ENCODE measurements around the gene PDE4D.

The PDE4D gene

DNA sequence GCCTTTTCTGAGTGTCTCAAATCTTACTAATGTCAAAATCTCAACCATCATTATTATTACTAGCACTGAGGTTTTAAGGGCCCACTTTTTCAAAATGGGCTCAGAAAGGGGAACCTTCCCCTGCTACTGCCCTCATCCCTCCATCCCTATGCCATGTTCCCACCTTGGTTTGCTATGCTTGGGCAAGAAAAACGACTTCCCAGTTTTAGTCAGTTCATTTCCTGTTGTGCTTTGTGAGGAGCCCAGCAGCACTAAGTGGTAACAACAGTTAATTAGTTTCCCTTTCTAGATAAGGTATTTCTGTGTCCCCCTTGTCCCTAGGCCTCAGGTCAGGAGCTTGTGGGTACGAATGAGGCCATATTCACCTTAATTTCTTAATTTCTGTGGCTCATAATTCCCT is 715.5 kb downstream of the PDE4D start:
- DNase-seq (ENCODE audit: low read depth), result no peak

DNA sequence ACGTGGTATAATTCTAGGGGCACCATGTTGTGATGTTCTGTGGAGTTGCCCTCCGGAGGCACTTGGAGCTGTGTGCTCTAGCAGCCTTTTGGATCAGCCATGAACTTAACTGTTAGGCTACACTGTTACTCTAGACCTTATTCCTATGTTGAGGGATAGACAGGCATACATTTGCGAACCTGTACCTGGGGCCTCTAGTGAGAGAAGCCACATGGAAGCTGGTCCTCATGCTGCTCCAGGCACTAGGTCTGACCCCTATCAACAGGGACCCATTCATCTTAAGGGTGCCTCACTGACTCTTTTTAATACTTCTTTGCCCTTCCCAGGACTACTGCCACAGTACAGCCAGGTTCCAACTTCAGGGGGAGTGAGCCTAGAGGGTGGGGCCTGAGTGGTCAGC is 715.9 kb downstream of the PDE4D start:
- DNase-seq (ENCODE audit: low read depth), result no peak

DNA sequence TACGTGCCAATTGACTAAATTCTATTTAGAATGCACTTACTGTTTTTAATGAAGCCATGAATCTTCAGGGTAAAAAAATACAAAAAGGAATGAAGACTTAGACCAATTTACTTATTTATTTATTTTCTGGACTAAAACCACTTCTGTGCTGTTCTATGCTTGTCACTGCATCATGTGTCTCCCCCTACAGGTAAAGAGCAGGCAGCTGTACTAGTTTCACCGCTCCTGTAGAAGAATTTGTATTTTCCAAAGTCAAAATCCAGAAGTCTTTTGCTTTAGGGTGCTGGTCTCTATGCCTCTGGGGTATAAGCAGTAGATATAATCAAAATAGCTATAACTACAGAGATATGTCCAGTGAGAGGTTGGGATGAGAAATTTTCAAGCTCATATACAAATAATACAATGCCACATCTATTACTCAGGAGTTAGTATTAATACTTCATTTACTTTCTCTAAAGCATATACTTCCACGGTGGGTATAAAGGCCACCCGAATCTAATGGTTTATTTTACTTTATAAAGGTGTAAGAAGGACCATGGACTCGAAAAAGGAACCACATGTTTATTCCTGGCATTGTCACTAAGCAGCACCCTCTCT is 719.2 kb downstream of the PDE4D start:
- DNase-seq (ENCODE audit: low read depth), result no peak

DNA sequence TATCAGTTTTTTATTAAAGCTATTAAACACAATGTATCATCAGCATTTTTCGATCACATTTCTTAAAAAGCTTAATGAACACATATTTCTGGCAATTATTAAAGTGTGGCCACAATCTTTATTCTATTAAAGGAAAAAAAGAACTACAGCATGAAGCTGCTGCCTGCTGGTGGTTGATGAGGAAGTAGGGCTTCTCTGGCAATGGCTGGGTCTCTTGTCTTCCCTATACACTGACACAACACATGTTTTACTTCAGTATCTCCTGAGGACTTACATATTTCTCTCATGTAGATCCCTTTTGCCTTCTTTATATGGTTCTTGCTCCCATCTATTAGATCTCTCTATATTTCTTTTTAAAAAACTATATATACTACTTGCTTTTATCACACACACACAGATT is 719.9 kb downstream of the PDE4D start:
- no peak for DNase-seq (ENCODE audit: low read depth)

DNA sequence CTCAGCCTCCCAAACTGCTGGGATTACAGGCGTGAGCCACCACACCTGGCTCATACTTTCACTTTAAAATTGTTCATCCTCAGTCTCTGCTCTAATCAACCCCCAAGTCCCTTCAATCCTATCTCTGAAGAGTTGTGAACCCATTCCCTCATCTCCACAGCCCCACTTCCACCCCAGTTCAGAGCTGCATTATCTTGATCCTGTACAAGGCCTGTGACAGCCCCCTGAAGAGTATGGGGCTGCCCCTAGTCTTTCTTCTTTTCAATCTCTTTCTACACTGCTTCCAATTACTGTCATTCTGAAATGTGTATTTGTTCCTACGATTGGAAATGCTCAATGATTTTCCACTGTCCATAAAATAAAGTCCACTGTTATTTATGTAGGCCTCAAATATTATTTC is 722.4 kb downstream of the PDE4D start:
- DNase-seq (ENCODE audit: low read depth), result no peak

DNA sequence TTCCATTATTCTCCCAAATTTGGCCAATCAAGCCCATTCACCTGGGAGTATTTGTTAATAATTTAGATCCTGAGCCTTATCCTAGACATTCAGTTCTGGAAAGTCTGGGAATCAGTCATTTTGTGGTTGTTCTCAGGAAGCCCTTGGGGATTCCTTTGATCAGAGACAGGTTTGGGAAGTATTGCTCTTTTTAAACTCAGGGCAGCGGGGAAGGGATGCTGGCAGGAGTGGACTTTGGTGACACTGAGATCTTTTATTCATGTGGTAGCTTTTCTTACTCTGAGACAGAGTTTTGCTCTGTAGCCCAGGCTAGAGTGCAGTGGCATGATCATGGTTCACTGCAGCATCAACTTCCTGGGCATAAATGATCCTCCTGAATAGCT is 723.8 kb downstream of the PDE4D start:
- no peak for DNase-seq (ENCODE audit: low read depth)

DNA sequence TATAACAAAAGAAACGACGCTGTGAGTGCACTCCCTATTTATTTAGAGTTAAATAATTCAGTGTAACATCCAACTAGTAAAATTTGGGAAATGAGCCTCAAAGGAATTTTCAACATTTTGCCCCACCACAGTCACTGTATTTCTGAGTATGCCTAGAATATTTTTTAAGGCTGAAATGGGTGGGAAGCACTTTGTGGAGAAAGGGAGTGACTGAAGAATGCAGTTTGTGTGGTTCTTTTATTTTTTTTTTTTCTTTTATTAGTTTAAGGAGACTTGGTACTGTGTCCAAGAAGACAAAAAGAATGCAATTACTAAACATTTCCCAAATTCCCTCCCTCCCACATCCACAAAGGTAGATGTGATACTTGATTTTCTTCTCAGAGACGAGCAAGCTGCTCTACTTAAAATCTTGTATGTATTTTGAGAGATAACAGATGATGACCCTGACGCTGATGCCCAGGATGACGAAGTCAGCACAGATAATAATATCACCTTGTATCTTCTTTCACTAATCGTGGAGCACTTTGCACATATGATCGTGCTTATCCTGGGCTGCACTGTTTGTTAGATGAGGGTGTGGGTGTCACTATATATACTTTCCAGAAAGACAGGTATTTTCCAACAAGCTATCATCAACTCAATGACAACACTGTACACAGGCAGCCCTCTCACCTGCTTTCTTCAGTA is 724.3 kb downstream of the PDE4D start:
- DNase-seq (ENCODE audit: low read depth), result no peak

DNA sequence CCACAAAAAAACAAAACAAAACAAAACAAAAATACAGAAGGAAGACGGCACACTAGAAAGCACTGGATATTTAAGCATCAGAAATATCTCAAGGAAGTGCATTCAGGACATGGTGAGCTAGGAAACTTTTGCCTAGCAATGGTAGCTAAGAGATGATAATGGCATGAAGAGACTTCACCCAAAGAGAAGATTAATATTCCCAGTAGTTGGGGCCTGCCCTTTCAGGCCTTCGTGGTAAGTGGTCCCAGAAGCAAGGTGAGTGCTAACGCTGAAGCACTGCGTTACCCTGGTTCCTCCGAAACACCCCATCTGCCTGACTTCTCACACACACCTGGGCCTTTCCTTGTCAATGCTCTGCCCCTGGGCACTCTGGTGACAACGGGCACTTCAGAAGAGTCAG is 725.5 kb downstream of the PDE4D start:
- DNase-seq (ENCODE audit: low read depth), result no peak

DNA sequence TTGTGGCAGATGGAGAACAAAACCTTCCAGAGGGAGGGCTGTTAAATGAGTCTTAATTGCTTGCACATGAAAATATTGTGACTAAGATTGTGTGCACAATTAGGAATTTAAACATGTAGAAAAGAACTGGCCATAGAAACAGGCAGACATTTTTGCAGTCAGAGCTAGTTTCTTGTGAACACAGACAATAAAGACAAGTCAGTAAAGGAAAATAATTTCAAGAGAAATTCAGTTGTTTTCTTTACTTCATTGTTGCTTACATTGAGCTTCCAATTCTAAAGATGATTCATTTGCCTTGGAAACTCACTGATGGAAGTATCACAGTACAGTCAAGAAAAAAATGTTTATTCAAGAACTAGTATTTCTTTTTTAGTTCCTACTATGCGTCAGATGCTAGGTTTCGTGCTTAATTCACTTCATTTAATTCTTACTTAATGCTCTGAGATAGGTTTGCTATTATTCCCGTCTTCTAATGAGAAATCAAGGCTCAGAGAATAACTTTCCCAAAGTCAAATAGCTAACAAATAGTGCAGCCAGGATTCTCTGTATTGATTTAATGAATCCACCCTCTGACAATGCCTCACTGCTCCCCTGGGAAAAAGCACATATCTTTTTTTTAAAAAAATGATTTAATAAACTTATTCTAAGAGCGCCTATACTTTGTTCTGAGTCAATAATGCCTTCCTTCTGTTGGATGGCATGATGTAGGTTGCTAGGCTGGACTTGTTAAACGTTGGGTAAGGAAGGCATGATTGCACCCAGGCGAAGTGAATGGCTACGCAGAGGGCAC is 729.3 kb downstream of the PDE4D start:
- DNase-seq (ENCODE audit: low read depth), result no peak

DNA sequence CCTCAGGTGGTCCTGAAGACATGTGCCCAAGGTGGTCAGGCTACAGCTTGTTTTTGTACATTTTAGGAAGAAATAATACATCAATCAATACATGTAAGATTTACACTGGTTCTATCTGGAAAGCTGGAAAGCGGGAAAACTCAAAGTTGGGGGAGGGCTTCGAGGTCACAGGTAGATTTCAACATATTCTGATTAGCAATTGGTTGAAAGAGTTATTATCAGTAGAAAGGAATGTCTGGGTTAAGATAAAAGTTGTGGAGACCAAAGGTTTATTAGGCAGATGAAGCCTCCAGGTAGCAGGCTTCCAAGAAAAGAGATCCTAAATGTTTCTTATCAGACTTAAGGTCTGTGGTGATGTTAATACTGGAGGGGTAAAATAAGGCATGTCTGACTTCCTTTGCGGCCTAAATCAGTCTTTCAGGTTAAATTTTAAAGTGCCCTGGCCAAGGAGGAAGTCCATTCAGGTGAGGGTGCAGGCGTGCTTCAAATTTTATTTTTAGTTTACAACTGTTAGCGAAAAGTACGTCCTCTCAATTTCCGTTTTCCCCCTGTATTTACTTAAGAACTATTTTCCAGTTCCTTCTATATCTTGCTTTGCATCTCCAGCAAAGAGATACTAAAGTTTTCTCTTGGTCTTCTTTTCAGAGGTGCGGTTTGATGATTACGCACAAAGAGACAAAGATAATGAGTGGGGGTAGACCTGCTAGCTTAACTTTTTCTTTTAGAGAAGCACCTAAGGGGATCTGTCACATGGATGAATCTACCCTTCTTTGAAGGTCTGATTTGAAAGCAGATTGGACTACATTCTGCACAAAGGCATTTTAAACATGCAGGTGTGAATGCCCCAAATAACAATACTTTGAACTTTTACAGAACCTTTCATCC is 732.1 kb downstream of the PDE4D start:
- no peak for DNase-seq (ENCODE audit: low read depth)

DNA sequence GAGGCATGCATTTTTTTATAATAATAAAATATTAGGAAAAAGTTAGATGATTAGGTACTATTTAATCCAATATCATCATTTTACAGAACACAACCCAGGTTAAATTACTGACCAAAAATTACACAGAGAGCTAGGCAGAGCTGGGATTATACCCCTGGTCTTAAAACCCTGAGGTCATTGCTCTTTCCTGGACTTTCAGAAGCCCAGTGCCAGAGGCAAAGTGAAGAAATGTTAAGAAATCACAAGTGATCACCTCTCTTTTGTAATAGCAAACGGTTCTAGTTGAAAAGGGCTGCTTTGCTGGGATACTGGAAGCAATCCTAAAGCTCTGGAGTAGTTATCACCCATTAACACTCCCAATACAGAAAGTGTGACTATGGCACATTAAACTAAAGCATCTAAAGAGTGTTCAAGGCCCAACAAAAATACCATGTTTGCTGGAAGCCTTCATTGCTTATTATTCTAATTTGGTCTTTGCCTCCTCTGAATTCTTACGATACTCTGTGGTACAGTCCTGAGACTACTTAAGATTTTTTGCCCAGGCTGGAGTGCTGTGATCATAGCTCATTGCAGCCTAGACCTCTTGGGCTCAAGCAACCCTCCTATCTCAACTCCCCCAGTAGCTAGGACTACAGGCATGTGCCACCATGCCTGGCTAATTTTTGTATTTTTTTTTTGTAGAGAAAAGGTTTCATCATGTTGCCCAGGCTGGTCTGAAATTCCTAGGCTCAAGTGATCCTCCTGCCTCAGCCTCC is 734.7 kb downstream of the PDE4D start:
- DNase-seq (ENCODE audit: low read depth), result no peak

DNA sequence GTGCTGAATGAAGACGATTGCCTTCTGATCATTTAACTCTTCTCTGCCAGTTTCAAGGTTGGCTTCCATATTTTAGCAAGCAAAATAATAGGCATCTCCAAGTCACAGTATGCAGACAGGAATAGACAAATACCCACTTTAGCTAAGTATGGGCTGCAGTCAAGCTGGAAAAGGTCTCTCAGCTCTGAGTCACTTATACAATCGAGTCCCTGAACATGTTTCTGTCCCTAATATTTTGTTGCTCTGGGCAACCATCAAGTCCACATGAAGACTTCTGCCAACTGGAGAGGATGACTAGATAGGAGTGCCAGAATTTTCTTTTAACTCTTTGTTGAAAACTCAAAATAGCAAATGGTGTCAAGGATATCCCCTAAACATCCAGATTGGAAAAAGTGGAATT is 735.4 kb downstream of the PDE4D start:
- no peak for DNase-seq (ENCODE audit: low read depth)

DNA sequence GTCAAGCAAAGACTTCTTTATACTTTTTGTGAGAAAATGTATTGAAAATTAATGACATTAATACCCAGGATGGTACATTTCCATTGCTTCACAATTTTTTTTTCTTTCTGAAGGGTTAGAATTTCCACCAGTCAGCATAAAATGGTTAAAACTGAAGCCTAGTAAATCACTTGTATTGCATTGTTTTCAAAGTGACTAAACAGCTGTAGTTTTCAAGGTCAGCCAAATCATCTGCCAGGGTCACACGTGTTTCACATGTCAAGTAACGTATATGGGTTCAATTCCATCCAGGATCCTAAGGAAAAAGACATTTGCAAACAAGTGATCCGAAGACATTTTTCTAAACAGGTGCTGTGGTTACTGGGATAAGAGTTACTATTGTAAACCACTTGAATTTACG is 736.5 kb downstream of the PDE4D start:
- no peak for DNase-seq (ENCODE audit: low read depth)

DNA sequence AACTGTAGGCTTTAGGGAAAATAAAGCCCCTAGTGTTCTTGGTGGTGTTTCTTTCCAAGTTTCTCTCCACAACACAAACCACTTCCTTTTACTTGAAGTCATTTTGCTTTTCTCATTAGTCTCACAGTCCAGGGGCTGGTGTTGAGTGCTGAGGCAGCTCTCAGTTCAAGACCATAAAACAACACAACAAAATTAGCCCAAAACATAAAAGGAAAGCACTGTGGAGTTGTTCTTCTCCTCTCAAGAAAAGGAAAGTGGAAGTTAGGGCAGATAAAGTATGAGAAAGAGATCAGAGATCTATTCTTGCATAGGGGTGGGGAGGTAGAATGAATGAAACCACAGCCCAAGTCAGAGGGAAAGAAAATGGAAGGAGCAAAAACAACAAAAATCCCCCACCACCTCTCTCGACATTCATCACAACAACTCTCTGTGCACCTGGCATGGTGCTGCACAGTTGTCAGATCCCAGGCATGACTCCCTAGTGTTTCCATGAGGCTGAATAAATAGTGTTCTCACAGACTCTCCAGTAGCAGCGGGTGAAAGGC is 740.8 kb downstream of the PDE4D start:
- no peak for DNase-seq (ENCODE audit: low read depth)

DNA sequence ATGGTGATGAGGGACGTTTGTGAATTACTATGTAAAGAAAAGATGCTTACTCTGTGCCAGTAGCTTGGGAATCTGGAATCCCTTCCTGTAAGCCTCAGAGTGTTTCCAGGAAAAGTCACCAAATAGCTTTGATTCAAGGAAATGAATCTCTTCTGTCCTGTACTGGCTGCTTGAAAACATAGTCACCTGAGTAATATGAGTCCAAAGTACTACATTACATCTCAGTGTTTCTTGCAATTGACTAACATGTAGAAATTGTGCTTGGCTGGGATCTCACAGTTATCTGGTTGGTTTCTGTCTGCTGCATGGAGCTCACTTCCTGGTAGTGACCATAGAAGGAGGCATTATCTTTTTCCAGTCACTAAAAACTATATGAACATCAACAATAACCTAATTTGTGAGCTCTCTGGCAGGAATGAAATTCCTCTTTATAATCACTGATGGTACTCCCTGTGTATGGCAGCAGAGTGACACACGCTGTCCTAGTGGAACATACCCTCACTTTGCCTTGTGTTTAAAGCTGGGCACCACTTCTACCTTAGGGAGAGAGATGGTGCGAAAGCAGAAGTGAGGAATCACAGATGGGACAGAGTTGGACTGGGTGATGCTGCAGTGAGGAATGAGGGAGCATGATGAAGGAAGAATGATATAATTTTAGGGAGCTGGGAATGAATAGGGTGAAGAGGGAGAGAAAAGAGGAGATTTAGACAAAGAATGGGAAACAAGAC is 742.2 kb downstream of the PDE4D start:
- DNase-seq (ENCODE audit: low read depth), result no peak

DNA sequence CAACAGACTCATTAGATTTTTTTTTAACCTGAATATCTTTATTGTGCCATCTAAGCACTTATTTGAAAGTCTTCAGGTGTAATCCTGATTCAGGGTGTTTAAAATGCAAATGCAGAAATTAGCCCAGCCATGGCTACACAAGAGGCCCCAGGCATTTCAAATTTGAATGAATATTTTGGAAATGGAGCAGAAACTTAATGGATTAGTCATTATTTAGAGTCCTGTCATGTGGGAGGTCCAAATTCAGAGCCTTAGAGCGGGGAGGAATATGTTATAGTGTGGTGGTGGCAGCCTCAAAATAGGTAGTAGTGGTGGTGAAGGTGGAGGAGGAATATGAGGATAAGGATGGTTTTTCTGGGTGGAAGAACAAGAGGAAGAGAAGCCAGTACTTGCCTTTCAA is 743.7 kb downstream of the PDE4D start:
- DNase-seq (ENCODE audit: low read depth), result no peak

DNA sequence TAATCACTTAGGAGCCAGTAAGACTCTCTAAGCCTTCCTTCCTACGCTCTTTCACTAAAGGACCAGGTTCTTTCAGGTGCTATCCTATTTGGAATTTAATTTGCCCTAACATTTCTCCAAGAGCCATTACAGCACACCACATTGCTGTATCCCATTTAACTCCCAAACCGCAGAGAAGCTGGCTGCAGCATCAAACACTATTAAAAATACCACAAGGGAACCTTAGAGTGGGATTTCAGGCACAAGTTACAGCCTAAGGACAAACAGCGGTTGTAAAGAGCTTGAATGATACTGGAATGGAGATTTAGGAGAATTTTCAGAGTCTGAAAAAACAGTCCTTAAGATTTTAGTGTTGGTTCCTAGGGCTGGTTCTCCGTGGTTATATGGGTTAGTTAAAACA is 744.3 kb downstream of the PDE4D start:
- no peak for DNase-seq (ENCODE audit: low read depth)

DNA sequence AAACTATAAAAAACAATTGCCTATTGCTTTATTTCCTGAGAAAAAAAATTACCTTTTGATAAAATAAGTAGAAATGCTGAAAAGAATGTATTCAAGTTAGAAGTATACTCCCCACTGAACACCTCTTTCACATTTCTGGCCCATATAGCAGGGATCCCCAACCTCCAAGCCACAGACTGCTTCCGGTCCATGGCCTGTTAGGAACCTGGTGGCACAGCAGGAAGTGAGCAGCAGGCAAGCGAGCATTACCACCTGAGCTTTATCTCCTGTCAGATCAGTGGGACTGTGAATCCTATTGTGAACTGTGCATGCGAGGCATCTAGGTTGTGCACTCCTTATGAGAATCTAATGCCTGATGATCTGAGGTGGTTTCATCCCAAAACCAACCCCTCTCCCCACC is 746.8 kb downstream of the PDE4D start:
- DNase-seq (ENCODE audit: low read depth), result no peak

DNA sequence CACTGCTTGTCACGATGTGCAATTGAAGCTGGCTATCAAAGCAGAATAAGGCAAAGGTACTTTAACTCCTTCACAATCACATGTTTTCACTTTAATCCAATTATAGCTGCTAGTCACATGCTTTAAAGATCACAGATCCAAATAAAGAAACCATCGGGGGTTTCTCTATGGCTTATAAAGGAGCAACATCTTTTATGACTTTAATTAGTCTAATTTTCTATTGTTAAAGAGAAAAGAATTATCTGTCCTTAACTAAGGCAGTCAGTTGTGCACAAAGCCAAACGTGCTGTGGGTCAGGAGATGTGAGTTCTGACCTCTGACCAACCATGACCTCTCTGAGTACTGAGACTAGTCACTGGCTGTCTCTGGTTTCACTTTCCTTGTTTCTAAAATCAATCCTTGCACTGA is 749.6 kb downstream of the PDE4D start:
- no peak for DNase-seq (ENCODE audit: low read depth)

DNA sequence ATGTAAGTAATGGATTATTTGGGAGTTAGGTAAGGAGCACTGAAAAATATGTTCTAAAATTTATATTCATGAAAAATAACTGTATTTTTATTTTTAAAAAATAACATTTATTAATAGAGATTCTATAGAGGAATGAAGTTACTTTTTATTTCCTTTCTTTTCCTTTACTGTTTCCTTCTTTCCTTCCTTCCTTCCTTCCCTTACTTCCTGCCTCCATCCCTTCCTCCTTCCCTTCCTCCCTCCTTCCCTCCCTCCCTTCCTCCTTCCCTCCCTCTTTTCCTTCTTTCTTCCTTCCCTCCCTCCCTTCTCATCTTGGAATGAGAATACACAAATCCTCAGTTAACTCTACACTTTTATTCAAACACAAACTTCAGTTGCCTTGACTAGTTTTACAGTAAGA is 750.6 kb downstream of the PDE4D start:
- DNase-seq (ENCODE audit: low read depth), result no peak

DNA sequence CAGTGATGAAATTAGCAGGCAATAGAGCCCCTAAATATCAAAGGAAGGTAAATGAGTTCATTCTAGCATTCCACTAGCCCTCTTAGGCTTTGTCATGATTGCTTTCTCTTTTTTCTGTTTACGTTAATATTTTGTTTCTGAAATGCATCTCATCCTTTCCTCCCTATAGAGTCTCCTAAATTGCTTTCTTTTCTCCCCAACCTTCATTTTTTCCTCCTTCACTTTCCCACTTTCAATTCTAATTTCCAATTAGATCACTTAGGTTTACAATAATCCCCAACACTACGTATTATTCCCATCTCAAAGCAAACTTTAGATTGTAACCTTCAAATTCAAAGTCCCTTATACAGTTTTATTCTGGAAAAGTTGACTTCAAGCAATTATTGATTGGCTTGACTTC is 751.4 kb downstream of the PDE4D start:
- no peak for DNase-seq (ENCODE audit: low read depth)

All from stimulated activated CD8-positive, alpha-beta memory T cell treated with anti-CD3 and anti-CD28 coated beads, Interleukin-12 subunit alpha, Interleukin-12 subunit beta, amount 100 ng/mL, for 4 hours (primary cell).